NCI-H524 treated with DMSO at 0.1 percent for 48 hours (cell line): Measurements from ENCODE around the gene NOC3L.
"Not testable (repeated sequence)": the region's sequence is repeated elsewhere in the genome, so short reads cannot be mapped to it uniquely, and the experiment has no call there.

Source experiments
- DNase-seq: peaks from one replicate; lab custom pipeline; 2025; lab: John Stamatoyannopoulos, UW

NOC3L gene

DNA sequence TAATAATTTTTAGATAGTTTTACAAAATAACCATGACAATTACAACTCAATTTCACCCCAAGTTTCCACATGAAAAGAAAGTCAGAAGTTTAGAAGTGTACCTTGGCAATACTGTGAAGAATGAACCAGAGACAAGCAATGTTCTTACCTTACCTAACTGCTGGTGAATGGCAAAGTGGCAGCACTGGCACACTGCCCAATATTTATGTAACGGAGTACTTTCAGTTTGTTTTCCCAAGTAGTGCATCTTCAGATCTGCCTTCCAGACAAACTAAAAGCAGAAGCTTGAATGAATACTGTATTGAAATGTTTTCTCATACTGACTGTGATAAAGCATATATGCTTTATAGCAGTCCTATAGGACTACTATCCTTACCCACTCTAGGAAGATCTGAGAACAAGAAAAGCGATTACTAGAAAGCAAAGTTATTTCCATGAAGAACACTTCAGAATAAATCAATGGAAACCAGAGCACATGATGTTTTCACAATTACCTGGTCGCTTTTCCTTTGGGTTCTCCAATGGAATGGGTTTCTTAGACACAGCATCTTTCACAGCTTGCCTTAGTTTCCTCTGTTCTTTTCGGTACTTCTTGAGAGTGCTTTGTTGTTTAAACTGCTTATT is 1.5 kb downstream of the NOC3L start:
- no peak for DNase-seq

DNA sequence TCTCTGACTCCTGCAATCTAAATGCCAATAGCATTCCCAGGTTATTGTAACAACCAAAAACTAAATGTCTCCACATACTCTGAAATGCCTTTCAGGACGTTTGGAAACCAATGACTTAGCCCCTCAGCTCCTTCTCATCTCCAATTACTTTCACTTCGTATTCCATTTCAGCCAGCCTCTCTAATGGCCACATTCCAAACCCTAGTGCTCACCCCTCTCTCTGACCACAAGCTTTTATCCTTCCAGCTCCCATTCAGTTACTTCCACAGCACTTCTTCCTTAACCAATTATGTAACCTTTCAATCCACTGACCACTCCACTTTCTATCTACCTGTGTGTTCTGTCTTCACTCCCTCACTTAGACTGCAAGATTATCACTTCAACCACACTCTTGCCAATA is 4.3 kb downstream of the NOC3L start:
- DNase-seq, result no peak

DNA sequence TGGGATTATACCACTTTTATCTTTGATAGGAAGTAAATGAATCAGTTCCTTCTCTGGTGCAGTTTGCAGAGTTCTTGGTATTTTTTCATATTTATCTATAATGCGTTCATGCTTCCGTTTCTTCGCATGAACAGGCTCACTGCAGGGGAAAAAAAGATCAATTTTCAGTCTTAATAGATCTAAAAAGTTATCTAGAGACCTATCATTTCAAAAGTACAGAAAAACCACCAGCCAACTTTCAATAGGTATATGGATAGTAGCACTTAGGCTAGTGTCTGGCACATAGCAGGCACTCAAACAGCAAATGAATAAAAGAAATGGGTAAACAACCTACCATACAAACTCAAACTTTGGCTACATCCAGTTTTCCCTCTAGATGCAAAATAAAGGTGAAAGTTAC is 5.5 kb downstream of the NOC3L start:
- DNase-seq, result no peak

DNA sequence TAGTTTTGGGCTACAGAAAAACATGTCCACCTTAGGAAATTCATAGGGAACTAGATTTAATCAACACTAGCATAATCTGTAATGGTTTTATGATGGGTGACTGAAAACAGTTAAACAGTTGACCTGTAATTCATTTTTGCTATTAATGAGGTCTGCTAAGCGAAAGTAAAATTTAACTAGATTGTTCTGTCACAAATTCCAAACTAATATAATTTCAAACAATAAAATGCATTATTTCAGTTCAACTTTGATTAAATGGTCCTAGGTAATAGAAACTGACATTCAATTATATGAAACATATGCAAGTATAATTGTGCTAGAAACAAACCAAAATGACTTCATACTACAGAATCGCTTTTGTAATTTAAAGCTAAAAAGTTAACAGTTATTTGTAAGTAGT is 6.9 kb downstream of the NOC3L start:
- no peak for DNase-seq

DNA sequence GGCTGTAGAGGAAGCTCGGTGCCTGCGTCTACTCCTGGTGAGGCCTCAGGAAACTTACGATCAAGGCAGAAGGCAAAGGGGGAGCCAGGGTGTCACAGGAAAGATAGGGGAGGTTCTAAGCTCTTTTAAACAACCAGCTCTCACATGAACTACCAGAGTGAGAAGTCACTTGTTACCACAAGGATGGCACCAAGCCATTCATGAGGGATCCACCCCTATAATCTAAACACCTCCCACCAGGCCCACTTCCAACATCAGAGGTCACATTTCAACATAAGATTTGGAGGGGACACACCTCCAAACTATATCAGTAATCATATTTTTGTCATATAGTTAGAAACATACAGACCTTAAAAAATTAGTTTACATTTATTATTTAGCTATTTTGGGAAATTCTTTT is 9.4 kb downstream of the NOC3L start:
- no peak for DNase-seq

DNA sequence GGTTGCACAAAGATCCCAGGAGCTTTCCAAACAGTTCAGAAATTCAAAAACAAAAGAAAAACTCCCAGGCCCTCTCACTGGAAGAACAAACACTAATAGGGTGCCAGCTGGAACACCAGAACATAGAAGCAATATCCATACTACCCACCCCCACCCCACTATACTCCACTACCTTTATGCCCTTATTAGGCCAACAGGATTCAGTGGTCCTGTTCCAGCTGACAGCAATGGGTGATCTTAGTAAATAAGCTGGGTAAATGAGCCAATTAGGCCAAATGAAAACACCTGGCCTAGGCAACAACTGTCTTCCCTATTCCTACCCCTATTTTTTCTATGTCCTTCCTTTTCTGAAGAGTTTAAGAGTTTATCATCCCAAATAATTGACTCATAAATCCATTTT is 11.7 kb downstream of the NOC3L start:
- no peak for DNase-seq

DNA sequence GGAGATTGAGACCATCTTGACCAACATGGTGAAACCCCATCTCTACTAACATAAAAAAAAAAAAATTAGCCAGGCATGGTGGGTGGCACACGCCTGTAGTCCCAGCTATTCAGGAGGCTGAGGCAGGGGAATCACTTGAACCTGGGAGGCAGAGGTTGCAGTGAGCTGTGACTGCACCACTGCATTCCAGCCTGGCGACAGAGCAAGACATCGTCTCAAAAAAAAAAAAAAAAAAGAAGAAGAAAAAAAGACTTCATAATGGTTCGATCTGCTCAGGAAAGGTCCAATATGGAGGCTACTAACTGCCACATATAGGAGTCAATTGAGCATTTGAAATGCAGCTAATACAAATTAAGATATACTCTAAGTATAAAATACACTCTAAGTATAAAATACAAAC is 12.2 kb downstream of the NOC3L start:
- not testable (repeated sequence) for DNase-seq

DNA sequence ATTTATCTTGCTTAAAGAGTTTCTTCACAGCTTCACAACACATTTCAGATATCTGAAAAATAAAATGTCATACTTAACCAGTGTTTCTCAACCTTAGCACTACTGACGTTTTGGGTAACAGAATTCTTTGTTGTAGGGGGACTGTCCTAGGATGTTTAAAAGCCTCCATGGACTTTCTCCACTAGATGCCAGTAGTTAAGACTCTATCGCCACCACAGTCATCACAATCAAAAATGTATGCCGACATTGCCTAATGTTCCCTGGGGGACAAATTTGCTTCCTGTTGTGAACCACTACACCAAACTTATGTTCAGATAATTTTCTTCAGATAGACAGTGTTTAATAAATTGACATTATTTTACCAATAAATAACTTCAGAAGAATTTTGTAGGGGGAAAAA is 13.4 kb downstream of the NOC3L start:
- no peak for DNase-seq

DNA sequence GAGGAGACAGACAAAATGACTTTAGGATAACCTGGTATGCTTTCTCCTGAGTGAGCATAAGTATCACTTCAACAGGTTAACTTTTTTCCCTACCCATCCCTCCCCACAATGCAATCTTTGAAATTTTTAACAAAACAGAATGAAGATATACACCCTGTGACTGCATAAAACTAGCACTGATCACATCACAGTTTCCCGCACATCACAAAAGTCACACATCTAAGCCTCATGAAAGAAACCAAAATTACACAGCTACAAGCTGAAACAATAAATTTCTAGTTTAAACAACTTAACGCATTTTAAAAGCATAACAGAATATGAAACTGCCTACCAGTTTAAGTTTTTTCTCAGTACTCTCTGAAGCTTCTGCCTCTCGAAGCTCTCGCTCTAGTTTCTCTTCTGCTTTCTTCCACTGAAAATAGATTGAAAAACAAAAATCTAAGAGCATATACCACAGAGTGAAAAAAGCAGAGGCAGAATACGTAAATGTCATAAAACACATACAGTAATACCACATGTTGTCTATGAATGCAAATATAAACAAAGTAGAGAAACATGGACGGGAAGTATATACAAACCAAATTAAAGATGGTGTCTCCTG is 18.1 kb downstream of the NOC3L start:
- no peak for DNase-seq

DNA sequence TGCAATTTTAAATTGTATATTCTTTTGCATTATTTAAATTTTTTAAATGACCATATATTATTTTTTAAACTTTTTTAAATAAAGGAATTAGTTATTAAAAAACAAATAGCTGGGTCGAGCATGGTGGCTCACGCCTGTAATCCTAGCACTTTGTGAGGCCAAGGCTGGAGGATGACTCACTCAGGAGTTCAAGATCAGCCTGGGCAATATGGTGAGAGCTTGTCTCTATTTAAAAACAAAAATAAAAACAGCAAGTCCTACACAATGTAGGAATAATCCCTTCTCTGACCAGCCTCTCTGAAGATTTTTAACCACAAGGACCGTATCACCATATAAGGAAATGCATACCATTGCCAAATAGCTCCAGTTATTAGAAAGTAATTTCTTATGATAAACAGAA is 19.6 kb downstream of the NOC3L start:
- DNase-seq, result no peak

DNA sequence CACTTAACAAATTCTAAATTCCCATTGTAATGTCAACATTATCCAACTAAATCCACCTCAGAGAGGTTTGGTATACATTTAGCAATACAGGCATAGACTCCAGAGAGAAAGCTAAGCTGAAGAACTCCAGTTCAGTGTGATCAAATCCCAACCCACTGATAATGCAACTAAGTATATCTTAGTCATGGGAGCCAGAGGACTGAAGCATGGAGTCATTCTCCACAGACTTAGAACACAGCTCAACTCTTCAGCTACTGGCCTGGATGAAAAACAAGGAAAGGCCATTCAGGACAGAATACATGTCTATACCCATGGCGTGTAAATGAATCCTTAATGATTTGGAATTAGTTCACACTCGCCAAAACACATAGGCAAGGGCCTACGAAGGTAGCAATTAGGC is 27.9 kb downstream of the NOC3L start:
- no peak for DNase-seq

DNA sequence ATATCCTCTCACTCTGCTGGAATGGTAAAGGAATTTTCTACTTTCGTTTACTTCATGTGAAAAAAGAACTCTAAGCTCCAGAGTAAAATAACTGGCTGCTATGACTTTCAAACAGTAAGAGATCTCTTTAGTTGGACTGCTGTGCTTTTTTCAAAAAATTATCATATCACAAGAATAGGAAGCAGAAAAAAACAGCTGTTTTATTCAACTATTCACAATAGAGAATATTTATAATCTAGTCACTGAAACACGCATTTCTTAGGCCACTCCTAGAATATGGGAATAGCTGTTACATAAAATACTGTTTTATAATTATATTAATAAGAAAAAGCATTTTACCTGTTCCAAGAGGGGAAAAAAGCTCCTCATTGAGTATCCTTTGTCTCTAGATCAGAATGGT is 29.7 kb downstream of the NOC3L start:
- no peak for DNase-seq

DNA sequence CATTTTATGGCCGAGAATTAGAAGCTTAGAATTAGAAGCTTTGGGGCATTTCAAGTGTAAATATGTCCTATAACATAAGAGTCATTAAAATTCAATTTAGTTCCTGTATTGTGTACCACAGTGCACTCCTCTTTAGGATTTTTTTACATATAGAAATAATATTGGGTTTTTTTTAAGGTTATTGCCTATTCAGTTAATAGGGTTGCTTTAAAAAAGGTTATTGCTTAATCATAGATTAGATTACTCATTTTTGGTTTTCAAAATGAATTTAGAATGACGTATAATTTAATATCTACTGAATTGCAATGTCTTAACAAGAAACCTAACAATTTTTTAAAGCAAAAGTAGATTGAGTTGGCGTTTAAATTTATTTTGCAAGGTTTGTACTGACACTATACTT is 34.1 kb downstream of the NOC3L start:
- no peak for DNase-seq

DNA sequence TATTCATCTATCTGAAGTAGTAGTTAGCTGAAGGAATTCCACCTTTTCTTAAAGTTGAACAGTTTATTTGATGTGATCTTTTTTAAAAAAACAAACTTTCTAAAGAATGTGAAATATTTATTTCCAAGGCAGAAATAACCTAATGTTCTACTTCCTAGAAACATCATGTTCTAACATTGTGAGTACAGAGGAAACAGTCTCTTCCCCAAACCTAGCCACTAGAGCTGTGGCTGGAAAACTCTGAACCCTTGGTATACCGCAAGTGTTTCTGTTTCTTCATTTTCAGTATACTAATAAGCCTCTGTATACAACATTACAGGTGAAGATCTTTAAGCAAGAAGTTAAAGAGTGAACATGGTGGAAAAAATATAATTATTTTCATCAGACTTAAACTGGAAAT is 35.1 kb downstream of the NOC3L start:
- DNase-seq, result no peak

DNA sequence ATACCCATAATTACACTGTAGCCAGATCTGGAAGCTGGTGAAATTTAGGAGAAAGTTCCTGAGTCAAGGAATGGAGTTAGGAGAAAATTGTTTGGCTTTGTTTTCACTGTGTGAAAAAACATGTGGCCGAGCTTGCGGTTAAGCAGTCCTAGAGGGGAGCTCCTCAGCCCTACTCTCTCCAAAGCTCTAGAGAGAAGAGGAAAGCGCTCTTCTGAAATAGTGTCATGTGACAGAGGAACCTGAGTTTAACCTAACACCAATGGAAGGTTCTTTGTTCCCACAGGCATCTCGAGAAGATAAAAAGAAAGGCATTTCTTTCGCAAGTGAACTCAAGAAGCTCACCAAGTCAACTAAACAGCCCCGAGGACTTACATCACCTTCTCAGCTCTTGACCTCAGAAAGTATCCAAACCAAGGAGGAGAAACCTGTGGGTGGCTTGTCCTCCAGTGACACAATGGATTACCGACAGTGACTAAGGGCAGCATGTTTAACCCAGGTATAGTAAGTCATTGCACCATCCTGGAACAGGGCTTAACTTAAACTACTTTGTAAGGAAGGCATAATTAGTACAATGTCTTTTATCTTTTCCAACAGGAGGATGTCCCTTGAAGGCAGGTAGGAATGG is 38.0 kb downstream of the NOC3L start:
- no peak for DNase-seq

DNA sequence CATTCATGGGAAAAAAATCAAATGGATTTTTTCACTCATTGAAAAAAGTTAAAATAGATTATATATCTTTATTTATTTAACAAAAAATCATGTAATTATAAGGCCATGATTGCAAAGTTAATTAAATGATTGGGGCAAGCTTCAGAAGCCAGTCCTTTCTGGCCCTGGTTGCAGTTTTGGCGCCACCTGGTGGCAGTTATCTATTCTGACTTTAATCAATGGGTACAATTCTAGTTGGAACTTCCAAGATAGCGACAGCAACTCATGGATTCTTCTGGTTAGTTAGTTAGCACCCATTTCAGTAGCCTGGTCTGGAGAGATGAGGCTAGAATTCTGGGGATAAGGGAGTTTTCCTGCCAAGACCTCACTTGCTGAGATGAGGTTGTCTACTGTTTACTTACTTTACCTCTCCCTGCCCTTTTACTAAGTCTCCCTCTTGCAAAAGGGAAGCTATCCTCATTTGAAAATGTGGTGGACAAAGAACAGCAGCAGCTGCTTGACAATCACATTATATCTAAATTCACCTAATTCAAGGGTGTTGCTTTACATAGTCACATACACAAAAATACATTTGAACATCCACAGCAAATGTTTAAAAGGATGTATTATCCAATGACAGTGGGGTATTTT is 42.3 kb downstream of the NOC3L start:
- no peak for DNase-seq

DNA sequence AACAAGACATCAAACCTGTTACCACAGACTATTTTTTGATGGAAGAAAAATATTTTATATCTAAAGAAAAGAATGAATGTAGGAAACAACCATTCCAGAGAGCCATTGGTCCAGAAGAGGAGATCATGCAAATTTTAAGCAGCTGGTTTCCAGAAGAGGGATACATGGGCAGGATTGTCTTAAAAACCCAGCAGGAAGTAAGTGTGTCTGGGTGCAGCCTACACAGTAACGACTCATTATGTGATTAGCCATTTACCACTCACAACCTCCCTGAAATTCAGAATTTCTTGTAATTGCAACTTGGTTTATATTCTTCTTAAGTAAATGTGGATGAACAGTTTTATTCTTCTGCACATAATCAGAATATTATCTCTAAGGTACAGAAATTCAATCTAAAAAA is 46.2 kb downstream of the NOC3L start:
- no peak for DNase-seq

DNA sequence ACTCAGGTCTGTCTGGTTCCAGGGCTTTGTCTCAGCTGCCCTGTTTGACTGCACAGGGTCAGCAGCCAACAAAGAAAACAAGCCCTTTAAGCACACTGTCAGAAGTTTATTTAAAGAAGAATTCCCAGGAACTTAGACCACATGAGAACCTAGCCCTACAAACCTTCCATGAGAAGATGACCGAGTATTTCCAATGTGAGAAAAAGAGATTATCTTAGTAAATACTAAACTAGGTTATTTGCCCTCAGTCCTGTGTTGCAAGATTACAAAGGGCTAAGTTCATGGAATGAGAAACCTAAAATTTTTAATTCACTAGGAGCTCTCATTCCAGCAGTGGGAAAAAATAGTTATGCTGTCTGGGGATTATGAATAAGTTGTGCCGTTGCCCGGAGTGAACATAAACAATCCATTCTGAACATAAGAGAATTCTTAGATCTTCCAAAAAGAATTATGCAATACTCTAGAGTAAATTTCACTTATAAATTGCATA is 46.7 kb downstream of the NOC3L start:
- no peak for DNase-seq

DNA sequence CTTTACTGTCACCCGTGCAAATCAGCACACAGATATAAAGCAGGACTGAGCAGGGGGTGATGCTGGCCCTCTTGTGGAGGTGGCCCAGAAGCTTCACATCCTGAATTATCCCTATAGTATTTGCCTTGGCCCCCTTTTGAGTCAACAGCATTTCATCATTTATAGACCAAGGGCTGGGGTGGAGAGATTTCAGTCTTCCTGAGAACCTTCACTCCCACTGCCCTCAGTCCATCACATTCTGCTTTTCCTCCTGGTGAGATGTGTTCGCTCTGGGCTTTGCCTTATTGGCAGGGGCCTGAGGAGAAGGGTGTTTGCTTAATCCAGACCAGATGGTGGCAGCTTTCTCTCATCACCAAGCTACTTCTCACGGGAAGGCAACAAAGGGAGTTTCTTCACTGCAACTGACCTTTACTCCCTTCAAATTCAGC is 47.7 kb downstream of the NOC3L start:
- DNase-seq, result no peak

DNA sequence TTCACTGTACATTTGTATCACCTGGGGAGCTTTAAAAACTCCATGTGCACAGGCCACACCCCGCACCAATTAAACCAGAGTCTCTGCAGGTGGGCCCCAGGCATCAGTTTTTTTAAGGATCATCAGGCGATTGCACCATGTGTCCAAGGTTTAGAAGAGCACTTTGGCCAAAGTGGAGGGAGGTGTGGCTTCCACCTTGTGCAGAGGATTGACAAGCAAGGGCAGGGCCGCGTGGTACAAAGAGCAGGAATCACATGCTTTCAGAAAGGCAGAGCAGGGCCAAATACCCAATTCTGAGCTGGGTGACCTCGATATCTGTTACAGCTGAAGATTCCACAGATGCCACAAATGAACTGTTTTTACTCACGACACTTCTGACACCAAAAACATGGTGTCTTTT is 52.4 kb downstream of the NOC3L start:
- DNase-seq, result no peak

DNA sequence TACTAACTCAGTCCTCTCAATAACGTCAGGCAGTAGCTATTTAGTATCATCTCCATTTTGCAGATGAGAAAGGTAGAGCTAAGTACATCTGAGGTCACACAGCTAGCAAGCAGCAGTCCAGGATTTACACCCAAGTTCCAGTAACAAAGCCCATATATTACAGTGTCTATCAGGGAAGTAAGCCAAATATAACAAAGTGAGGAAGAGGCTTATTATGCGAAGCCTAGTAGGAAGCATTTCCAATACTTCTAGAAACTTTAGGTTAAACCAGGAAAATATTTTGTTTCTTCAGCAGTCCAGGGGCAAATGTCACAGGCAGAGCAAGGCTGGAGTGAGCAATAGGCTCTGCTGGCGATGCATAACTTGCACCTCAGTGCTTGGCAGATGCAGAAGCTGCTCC is 53.9 kb downstream of the NOC3L start:
- DNase-seq, result no peak

DNA sequence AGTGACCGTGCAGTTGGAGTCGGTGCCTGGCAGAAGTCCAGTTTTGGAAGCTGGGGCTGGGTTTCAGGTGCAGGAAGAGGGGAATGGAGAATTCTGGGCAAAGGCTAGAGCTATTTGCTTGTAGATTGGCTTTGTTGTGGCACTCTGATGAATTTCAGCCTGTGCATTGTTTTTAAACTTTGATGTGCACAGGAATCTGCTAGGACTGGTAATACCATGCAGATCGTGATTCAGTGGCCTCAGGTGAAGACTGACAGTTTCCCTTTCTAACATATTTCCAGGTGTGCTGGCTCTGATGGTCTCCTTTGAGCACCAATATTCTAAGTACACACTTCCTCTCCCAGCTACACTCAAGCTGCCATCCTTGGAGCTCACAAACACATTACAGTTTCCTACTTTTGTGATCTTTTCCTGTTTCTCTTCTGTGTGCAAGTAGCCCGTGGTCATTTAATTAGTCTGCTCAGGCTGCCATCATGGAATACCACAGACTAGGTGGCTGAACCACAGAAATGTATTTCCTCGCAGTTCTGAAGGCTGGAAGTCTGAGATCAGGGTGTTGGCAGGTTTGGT is 55.6 kb downstream of the NOC3L start:
- no peak for DNase-seq

DNA sequence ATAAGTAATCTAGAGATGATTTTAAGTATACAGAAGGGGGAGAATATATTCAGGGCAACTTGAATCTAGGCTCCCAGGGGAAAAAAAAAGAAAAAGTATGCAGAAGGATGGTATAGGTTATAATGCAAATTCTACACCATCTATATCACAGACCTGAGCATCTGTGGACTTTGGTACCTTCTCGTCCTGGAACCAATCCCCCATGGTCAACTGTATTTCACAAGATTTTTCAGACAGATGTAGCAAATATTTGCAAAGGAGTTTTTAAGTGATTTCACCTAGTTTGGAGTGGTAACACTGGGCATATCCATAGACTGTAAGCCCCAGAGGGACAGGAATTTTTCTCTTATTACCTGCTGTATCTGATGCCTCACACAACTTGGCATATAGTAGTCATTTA is 58.8 kb downstream of the NOC3L start:
- DNase-seq, result no peak
